NT2/D1 (cell line): ENCODE data around the gene UFC1.

ENCODE experiments used
- YY1 ChIP-seq: IDR thresholded peaks from 2 replicates; pipeline ENCODE4 v1.6.1; 2011; ENCODE audit not compliant: insufficient read length, insufficient read depth
- ZNF274 ChIP-seq: IDR thresholded peaks from 2 replicates; pipeline ENCODE4 v1.6.1; 2011; ENCODE audit warnings: mild to moderate bottlenecking, low read depth, low read length

GRCh38 chr1:161196111-161196510, 42.3 kb downstream of the UFC1 start:
- TF ChIP-seq ZNF274: no peak
- TF ChIP-seq YY1: no peak
